Measurements from ENCODE around the gene TTYH2.

- TF ChIP-seq SPI1 (IDR thresholded peaks at IDR 0.05; ENCODE audit: low read depth, low read length) (no peak), POLR2AphosphoS5 (IDR thresholded peaks at IDR 0.05; ENCODE audit: low read depth, low read length) (no peak), POLR2A (IDR thresholded peaks at IDR 0.05; ENCODE audit: low read depth, low read length) (no peak), POU2F2 (IDR thresholded peaks at IDR 0.05; ENCODE audit: low read depth, low read length) (no peak)
Measured at GRCh38 chr17:74231928-74232907, 18.8 kb downstream of the TTYH2 start.

Data from GM12891 (cell line).